GM13976 (cell line): ENCODE data around the gene NOC4L.

ENCODE experiments used
- DNase-seq: peaks from one replicate; pipeline ENCODE4 v3.0.0; 2012; ENCODE audit warnings: low spot score
- in situ Hi-C: fragments of 300-500 bp; cut with MboI; formaldehyde crosslinking; loops from one replicate; pipeline ENCODE4 v1.12.0; 2022; ENCODE audit warnings: low sequenced_read_pairs, mixed read lengths, inconsistent platforms; ENCODE audit not compliant: unreplicated experiment
- TF ChIP-seq, protein P1 (sequence below): IDR thresholded peaks from 2 replicates; pipeline ENCODE4 v1.5.1; 2012; ENCODE audit warnings: borderline replicate concordance, mild to moderate bottlenecking; ENCODE audit not compliant: insufficient read depth; ENCODE audit errors: extremely low read depth, missing control alignments, control extremely low read depth

NOC4L gene

DNA sequence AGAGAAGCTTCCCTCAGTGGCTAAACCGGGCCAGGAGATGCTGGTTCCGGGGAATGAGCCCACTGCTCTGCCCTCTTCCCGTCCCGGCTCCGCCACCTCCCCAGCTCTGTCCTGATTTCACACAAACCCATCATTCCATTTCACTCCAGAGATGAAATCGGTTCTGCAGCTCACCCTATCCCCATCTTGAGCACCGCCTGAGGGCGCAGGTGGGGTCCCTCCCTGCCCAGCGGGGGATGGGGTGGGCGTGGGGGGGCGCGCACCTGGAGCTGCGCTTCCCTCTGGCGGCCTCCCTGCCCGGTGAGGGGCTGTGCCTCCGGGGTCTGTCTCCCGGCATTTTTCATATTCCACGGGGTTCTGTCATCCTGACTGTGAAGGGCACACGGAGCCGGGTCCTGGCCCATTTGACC lies 44.7 kb downstream of the NOC4L start:
- TF ChIP-seq, protein P1, sequence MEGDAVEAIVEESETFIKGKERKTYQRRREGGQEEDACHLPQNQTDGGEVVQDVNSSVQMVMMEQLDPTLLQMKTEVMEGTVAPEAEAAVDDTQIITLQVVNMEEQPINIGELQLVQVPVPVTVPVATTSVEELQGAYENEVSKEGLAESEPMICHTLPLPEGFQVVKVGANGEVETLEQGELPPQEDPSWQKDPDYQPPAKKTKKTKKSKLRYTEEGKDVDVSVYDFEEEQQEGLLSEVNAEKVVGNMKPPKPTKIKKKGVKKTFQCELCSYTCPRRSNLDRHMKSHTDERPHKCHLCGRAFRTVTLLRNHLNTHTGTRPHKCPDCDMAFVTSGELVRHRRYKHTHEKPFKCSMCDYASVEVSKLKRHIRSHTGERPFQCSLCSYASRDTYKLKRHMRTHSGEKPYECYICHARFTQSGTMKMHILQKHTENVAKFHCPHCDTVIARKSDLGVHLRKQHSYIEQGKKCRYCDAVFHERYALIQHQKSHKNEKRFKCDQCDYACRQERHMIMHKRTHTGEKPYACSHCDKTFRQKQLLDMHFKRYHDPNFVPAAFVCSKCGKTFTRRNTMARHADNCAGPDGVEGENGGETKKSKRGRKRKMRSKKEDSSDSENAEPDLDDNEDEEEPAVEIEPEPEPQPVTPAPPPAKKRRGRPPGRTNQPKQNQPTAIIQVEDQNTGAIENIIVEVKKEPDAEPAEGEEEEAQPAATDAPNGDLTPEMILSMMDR: no peak
- DNase-seq: no peak
- in situ Hi-C loops: no loop called here

- in situ Hi-C loops: no loop called here
- TF ChIP-seq, protein P1: no peak
- DNase-seq: peak; percentile 98
Observed at GRCh38 chr12:132189378-132190011, 45.2 kb downstream of the NOC4L start.

GRCh38 chr12:132190012-132190755 lies 45.9 kb downstream of the NOC4L start:
- in situ Hi-C loops: no loop called here
- DNase-seq: peak; percentile 61
- TF ChIP-seq, protein P1: no peak

- no peak for DNase-seq
- in situ Hi-C loops: no loop called here
- TF ChIP-seq, protein P1: no peak
Observed at GRCh38 chr12:132190834-132191500, 46.7 kb downstream of the NOC4L start.

DNA sequence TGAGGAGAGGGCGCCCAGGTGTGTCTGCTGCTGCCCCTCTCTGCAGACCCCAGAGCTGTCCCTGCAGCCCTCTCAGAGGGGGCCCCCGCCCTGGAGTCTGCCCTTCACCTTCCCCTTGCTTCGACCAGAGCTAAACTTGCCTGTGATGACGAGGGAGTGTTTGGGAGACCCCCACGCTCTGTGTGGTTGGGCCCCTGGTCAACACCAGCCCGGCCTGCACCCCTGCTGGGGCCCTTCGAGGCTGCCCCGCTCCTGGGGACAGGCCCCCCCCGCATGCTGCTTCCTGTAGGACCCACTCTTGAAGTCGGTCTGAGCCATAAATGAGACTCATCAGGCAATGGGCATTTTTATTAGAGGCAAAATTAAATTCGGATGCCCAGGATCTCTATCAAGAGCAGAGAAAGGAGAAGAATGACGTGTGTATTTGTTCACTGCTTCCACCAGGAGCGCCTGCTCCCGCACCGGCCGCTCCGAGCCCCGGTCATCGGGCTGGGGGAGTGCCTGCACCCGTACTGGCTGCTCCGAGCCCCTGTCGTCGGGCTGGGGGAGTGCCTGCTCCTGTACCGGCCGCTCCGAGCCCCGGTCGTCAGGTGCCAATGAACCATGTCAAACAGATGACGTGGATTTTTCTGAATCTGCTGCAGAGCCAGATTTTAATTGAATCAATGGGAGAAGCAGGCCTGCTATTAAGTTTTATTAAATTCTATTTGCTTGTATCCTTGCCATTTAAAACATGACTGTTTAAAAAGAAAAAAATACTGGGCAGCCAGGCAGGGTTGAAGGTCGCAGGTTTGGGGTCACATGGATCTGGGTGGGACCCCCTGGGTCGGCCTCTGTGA lies 47.7 kb downstream of the NOC4L start:
- no peak for DNase-seq
- in situ Hi-C loops: no loop called here
- TF ChIP-seq, protein P1: no peak

DNA sequence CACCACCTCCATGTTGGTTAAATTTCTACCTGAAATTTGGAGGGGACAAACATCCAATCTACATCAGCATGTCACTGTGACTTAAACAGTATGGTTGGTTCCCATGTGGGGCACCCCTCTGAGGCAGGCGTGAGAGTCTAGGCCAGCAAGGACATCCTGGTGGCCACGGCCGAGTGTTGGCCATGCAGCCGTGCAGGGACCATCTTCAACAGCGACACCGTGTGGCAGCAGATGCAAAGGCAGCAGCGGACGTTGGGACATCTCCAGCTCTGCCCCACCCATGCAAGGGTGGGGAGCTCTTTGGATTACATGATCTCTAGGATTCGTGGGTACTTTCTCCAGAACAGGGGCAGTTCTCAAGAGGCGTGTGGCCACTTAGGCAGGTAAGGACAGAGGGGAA lies 49.8 kb downstream of the NOC4L start:
- no peak for DNase-seq
- TF ChIP-seq, protein P1: no peak
- in situ Hi-C loops: no loop called here
